OCI-LY1 (cell line): ENCODE data around the gene SEPTIN3.

Experiments
- H2AFZ ChIP-seq: fragments of 200-600 bp; sonication (generic), shearing (Covaris generic); 2 replicates; pipeline ENCODE4 v1.6.0; 2014; ENCODE audit warnings: antibody characterized with exemption, mild to moderate bottlenecking, low read length
- H3F3A ChIP-seq: fragments of 200-600 bp; sonication (generic), shearing (Covaris generic); 2 replicates; pipeline ENCODE4 v1.6.0; 2014; ENCODE audit warnings: mild to moderate bottlenecking, antibody characterized with exemption, low read length, moderate library complexity; ENCODE audit not compliant: insufficient read depth
- H3K27ac ChIP-seq: fragments of 200-600 bp; sonication (generic); 2 replicates; pipeline ENCODE4 v1.5.1; 2014; ENCODE audit warnings: low read length, mixed run types, mild to moderate bottlenecking, low read depth; ENCODE audit not compliant: poor library complexity, severe bottlenecking
- H3K27me3 ChIP-seq: fragments of 200-600 bp; sonication (generic); 2 replicates; pipeline ENCODE4 v1.6.0; 2014; ENCODE audit warnings: antibody characterized with exemption, mild to moderate bottlenecking, low read length, moderate library complexity; ENCODE audit not compliant: insufficient read depth
- H3K36me3 ChIP-seq: fragments of 200-600 bp; sonication (generic); 2 replicates; pipeline ENCODE4 v1.6.1; 2014; ENCODE audit warnings: mild to moderate bottlenecking, antibody characterized with exemption, low read length, moderate library complexity, mixed read lengths; ENCODE audit not compliant: insufficient read depth
- H3K4me1 ChIP-seq: fragments of 200-600 bp; sonication (generic); 2 replicates; pipeline ENCODE4 v1.5.1; 2014; ENCODE audit warnings: mild to moderate bottlenecking, low read length, moderate library complexity; ENCODE audit not compliant: insufficient read depth, severe bottlenecking
- H3K4me2 ChIP-seq: fragments of 200-600 bp; sonication (generic), shearing (Covaris generic); 2 replicates; pipeline ENCODE4 v1.6.1; 2014; ENCODE audit warnings: low read length
- H3K4me3 ChIP-seq: fragments of 200-600 bp; sonication (generic); 2 replicates; pipeline ENCODE4 v1.5.1; 2014; ENCODE audit warnings: low read length, low read depth, mild to moderate bottlenecking, mixed read lengths; ENCODE audit not compliant: poor library complexity, severe bottlenecking
- H3K79me2 ChIP-seq: fragments of 200-600 bp; shearing (Covaris generic); 2 replicates; pipeline ENCODE4 v1.6.1; 2016; ENCODE audit warnings: mixed run types, low read length, mixed read lengths; ENCODE audit not compliant: insufficient read depth
- H3K9ac ChIP-seq: fragments of 200-600 bp; sonication (generic), shearing (Covaris generic); 2 replicates; pipeline ENCODE4 v1.6.1; 2014; ENCODE audit warnings: mild to moderate bottlenecking, low read length, mixed read lengths
- H3K9me2 ChIP-seq: fragments of 200-600 bp; sonication (generic), shearing (Covaris generic); 2 replicates; pipeline ENCODE4 v1.6.1; 2014; ENCODE audit warnings: low read depth, mild to moderate bottlenecking, low read length, mixed read lengths
- H3K9me3 ChIP-seq: fragments of 200-600 bp; shearing (Covaris generic); 2 replicates; pipeline ENCODE4 v1.6.1; 2014; ENCODE audit warnings: low read length, mixed read lengths
- H4K20me1 ChIP-seq: fragments of 200-600 bp; sonication (generic), shearing (Covaris generic); 2 replicates; pipeline ENCODE4 v1.6.0; 2016; ENCODE audit warnings: mild to moderate bottlenecking, low read length; ENCODE audit not compliant: insufficient read depth
- CTCF ChIP-seq: fragments of 200-600 bp; sonication (generic), shearing (Covaris generic); IDR thresholded peaks from 2 replicates; pipeline ENCODE4 v1.5.1; 2017; ENCODE audit warnings: mild to moderate bottlenecking, antibody characterized with exemption, low read length, moderate library complexity, mixed read lengths
- EZH2 ChIP-seq: fragments of 200-600 bp; sonication (generic), shearing (Covaris generic); IDR thresholded peaks from 2 replicates; pipeline ENCODE4 v1.8.0; 2017; ENCODE audit warnings: borderline replicate concordance, mixed run types, mild to moderate bottlenecking, antibody characterized with exemption, low read length, moderate library complexity, mixed read lengths

Gene SEPTIN3, protein sequence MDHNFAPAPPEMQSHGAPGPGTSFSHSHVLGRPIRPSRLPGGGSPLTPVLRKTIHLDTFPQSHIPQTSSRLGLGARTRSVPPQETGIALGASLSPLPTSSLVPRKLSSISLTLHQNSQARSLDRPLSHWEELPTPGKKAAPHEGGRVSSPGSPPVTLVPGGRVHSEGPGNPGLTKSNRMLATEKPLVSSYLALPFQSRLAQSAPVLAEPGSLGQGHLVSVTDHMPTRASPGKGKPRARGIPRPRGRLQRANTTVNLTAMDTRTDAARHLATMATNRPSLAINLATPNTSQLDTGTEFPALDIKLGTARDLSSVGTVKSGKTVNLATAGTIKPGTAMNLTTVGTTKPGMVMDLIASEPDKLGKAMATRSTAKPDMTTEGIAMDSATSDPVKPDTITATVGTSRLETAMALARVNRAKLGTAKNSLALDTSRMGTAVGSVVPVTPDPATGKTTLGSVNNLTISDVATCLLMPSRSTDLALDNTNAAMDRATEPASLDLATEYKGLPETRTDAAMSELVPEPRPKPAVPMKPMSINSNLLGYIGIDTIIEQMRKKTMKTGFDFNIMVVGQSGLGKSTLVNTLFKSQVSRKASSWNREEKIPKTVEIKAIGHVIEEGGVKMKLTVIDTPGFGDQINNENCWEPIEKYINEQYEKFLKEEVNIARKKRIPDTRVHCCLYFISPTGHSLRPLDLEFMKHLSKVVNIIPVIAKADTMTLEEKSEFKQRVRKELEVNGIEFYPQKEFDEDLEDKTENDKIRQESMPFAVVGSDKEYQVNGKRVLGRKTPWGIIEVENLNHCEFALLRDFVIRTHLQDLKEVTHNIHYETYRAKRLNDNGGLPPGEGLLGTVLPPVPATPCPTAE

GRCh38 chr22:41969110-41969646 lies at the start of gene SEPTIN3:
Gene SEPTIN3, plus strand, starts transcription at chr22:41969443. Its CDS starts 2,050 bp downstream, at chr22:41971493.
- no peak within 1 kb of the TSS for H3K9ac ChIP-seq
- H3K9me2 ChIP-seq: no peaks in the 10 kb centered on the region
- no peak within 1 kb of the TSS for H3K27ac ChIP-seq
- H2AFZ ChIP-seq: no peak within 1 kb of the TSS
- no peaks in the 10 kb centered on the region for H3K79me2 ChIP-seq
- H3K9me3 ChIP-seq: no peaks in the 10 kb centered on the region
- H3K36me3 ChIP-seq: no peaks in the 10 kb centered on the region
- H3K4me2 ChIP-seq: no peak within 1 kb of the TSS
- H4K20me1 ChIP-seq: no peaks in the 10 kb centered on the region
- TF ChIP-seq EZH2: no peak
- no peak for TF ChIP-seq CTCF
- peaks cover 16% of the 10 kb centered on the region for H3K27me3 ChIP-seq
- no peaks in the 10 kb centered on the region for H3F3A ChIP-seq
- no peak within 1 kb of the TSS for H3K4me3 ChIP-seq
- H3K4me1 ChIP-seq: no peaks in the 10 kb centered on the region

DNA sequence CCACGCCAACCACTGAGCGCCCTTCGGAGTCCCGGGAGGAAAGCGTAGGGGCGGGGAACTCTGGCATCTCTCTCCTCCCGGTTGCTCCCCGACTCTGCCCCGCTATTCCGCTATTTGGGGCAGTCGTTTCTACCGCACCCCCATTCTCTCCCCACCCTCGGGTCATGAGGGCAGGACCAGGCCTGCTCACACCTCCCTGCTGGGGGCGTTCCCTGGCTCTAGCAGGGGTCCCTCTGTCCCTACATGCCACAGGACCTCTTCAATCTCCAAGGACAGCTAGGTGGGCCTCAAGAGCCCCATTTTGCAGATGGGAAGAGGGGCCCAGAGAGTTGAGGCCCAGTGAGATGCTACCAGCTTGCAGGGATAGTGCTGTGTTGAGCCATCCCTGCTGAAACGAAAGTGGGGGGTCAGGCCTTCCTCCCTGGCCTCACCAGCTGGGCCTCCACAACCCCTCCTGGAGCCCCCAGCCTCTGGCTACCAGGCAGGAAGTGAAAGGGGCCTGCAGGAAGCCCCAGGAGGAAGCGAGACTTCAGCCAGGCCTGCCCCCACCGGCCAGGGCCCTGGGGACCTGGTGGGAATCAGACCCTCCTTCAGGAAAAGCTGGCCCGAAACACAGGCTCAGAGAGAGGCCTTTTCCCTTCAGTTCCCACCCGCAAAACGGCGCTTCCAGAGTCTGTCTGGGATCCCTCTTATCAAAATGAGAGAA lies 48.8 kb upstream of the SEPTIN3 start:
- H3K4me3 ChIP-seq: no peak overlapping the region
- no peak overlapping the region for H3K4me2 ChIP-seq
- H3K27ac ChIP-seq: no peak overlapping the region
- H3K36me3 ChIP-seq: no peaks in the 10 kb centered on the region
- no peak overlapping the region for H3K9ac ChIP-seq
- H3K4me1 ChIP-seq: peaks cover 30% of the 10 kb centered on the region
- H4K20me1 ChIP-seq: no peaks in the 10 kb centered on the region
- TF ChIP-seq CTCF (no peak), EZH2 (no peak)
- peaks cover 17% of the 10 kb centered on the region; the same call in 1 of the 2 replicates for H3K27me3 ChIP-seq
- no peaks in the 10 kb centered on the region for H3K9me3 ChIP-seq
- H3K79me2 ChIP-seq: no peaks in the 10 kb centered on the region
- H2AFZ ChIP-seq: no peak overlapping the region
- no peaks in the 10 kb centered on the region for H3K9me2 ChIP-seq
- no peaks in the 10 kb centered on the region for H3F3A ChIP-seq

- Histone ChIP-seq H3F3A (no peaks in the 10 kb centered on the region), H3K4me3 (no peak overlapping the region), H3K27ac (no peak overlapping the region), H2AFZ (no peak overlapping the region), H3K27me3 (peaks cover 18% of the 10 kb centered on the region), H3K4me1 (peaks cover 43% of the 10 kb centered on the region), H3K36me3 (no peaks in the 10 kb centered on the region), H4K20me1 (no peaks in the 10 kb centered on the region), H3K9ac (no peak overlapping the region), H3K9me2 (no peaks in the 10 kb centered on the region), H3K9me3 (no peaks in the 10 kb centered on the region), H3K79me2 (no peaks in the 10 kb centered on the region), H3K4me2 (no peak overlapping the region)
- TF ChIP-seq CTCF: no peak
- TF ChIP-seq EZH2: no peak
Measured at GRCh38 chr22:41922328-41922727, 46.9 kb upstream of the SEPTIN3 start.
